Adrenal gland (tissue), 5 donors: Measurements from ENCODE around the gene JAZF1.

ENCODE experiments used
- CTCF ChIP-seq, 6 experiments: fragments of 450-650 bp in 4 of 6; fragments of 200-600 bp in 2 of 6; sonication (generic) in 1 of 6; IDR thresholded peaks; 1 replicate in 5 of 6; 2 replicates in 1 of 6; pipeline versions ENCODE4 v1.5.1 to v1.8.0; 2016 to 2021; ENCODE audit warnings: antibody characterized with exemption in 6 of 6, mild to moderate bottlenecking in 2 of 6, moderate library complexity in 1 of 6
- POLR2A ChIP-seq, 2 donors: fragments of 450-650 bp; IDR thresholded peaks; one replicate each; pipeline ENCODE4 v1.6.1; 2017; ENCODE audit warnings: antibody characterized with exemption in 2 of 2, mild to moderate bottlenecking in 2 of 2, moderate library complexity in 1 of 2
- donor health status: DM: no; HTN: no; CAD: no.

GRCh38 chr7:28174901-28175661 is 5.5 kb downstream of the JAZF1 start:
- TF ChIP-seq CTCF (IDR thresholded peaks at IDR 0.05): no peak
- TF ChIP-seq POLR2A (IDR thresholded peaks at IDR 0.05): no peak
